GM20431 (cell line): ENCODE results near the gene MAP1LC3B.

Experiments
- in situ Hi-C: fragments of 300-500 bp; cut with MseI, MboI; formaldehyde crosslinking; loops from one replicate; pipeline ENCODE4 v1.15.0; 2020; ENCODE audit warnings: low sequenced_read_pairs; ENCODE audit not compliant: unreplicated experiment

MAP1LC3B gene

GRCh38 chr16:87443016-87443415 lies 50.9 kb downstream of the MAP1LC3B start:
- in situ Hi-C loops, result no loop called here

GRCh38 chr16:87443964-87444363 lies 51.8 kb downstream of the MAP1LC3B start:
- in situ Hi-C loops, result no loop called here

- in situ Hi-C loops, result no loop called here
These were observed 53.4 kb downstream of the MAP1LC3B start for GRCh38 chr16:87445486-87445885.

- in situ Hi-C loops, result no loop called here
These were observed 54.3 kb downstream of the MAP1LC3B start for GRCh38 chr16:87446479-87446878.

GRCh38 chr16:87447323-87447722 lies 55.2 kb downstream of the MAP1LC3B start:
- in situ Hi-C loops, result no loop called here

- in situ Hi-C loops, result no loop called here
These were observed 56.7 kb downstream of the MAP1LC3B start for GRCh38 chr16:87448866-87449265.

- in situ Hi-C loops, result no loop called here
These were observed 59.6 kb downstream of the MAP1LC3B start for GRCh38 chr16:87451563-87452210.

GRCh38 chr16:87453326-87453725 lies 61.2 kb downstream of the MAP1LC3B start:
- in situ Hi-C loops, result no loop called here
